HG02610 (cell line): ENCODE data around the gene WHAMM.
"Not testable (repeated sequence)": the region's sequence is repeated elsewhere in the genome, so short reads cannot be mapped to it uniquely, and the experiment has no call there.

ENCODE experiments used
- ATAC-seq: cut with Tn5 transposase; IDR thresholded peaks from one replicate; pipeline ENCODE4 v1.9.1; 2021; ENCODE audit warnings: mild to moderate bottlenecking, moderate library complexity; ENCODE audit not compliant: unreplicated experiment

WHAMM gene

GRCh38 chr15:82809308-82810060 is at the start of gene WHAMM:
Gene WHAMM, plus strand, starts transcription at chr15:82809628. Its CDS starts 99 bp downstream, at chr15:82809727.
- peak; percentile 80 for ATAC-seq

- ATAC-seq = no peak
Observed at GRCh38 chr15:82763361-82764116, 45.9 kb upstream of the WHAMM start.

- ATAC-seq = no peak
Observed at GRCh38 chr15:82764117-82764490, 45.3 kb upstream of the WHAMM start.

GRCh38 chr15:82764740-82765139 is 44.7 kb upstream of the WHAMM start:
- ATAC-seq = no peak

GRCh38 chr15:82766201-82766600 is 43.2 kb upstream of the WHAMM start:
- not testable (repeated sequence) for ATAC-seq

GRCh38 chr15:82767163-82767829 is 42.1 kb upstream of the WHAMM start:
- no peak for ATAC-seq

- no peak for ATAC-seq
Observed at GRCh38 chr15:82768414-82769054, 40.9 kb upstream of the WHAMM start.

- no peak for ATAC-seq
Observed at GRCh38 chr15:82771789-82772607, 37.4 kb upstream of the WHAMM start.

GRCh38 chr15:82774496-82774895 is 34.9 kb upstream of the WHAMM start:
- no peak for ATAC-seq

GRCh38 chr15:82778755-82779154 is 30.7 kb upstream of the WHAMM start:
- ATAC-seq = no peak

GRCh38 chr15:82781349-82781748 is 28.1 kb upstream of the WHAMM start:
- ATAC-seq = no peak

GRCh38 chr15:82788496-82788895 is 20.9 kb upstream of the WHAMM start:
- ATAC-seq = no peak

- ATAC-seq = no peak
Observed at GRCh38 chr15:82789491-82789890, 19.9 kb upstream of the WHAMM start.

- no peak for ATAC-seq
Observed at GRCh38 chr15:82790321-82790720, 19.1 kb upstream of the WHAMM start.

- ATAC-seq = no peak
Observed at GRCh38 chr15:82792068-82792467, 17.4 kb upstream of the WHAMM start.

- ATAC-seq = no peak
Observed at GRCh38 chr15:82793737-82794136, 15.7 kb upstream of the WHAMM start.

GRCh38 chr15:82798104-82798503 is 11.3 kb upstream of the WHAMM start:
- no peak for ATAC-seq

- no peak for ATAC-seq
Observed at GRCh38 chr15:82798531-82799166, 10.8 kb upstream of the WHAMM start.

- ATAC-seq = no peak
Observed at GRCh38 chr15:82799183-82799841, 10.1 kb upstream of the WHAMM start.
